HepG2 (cell line): ENCODE measurements around the gene NDRG3. TPM values are rescaled to one million over a fixed set of nuclear protein-coding genes. Genes with fewer than 3 reads are reported as not detected.

Source experiments
- ARID3A ChIP-seq: IDR thresholded peaks from 2 replicates; pipeline ENCODE4 v1.6.1; 2012; ENCODE audit warnings: low read depth, low read length, improper control_type of control experiment
- ATF3 ChIP-seq: sonication (generic); formaldehyde crosslinking; IDR thresholded peaks from 2 replicates; pipeline ENCODE4 v1.4.0; 2020; ENCODE audit warnings: missing genetic modification reagents
- ATF5 ChIP-seq: sonication (generic); formaldehyde crosslinking; IDR thresholded peaks from 2 replicates; pipeline ENCODE4 v1.4.0; 2020; ENCODE audit warnings: mild to moderate bottlenecking, low read depth, missing genetic modification reagents
- ATF7 ChIP-seq, 2 experiments: fragments of 450-650 bp in 1 of 2; sonication (generic) in 1 of 2; formaldehyde crosslinking in 1 of 2; IDR thresholded peaks; 2 replicates each; pipeline versions ENCODE4 v1.4.0 to v1.6.1; 2016 to 2020; ENCODE audit warnings: antibody characterized with exemption in 1 of 2, mild to moderate bottlenecking in 1 of 2, missing genetic modification reagents in 1 of 2
- CBFB ChIP-seq: sonication (generic); formaldehyde crosslinking; IDR thresholded peaks from 2 replicates; pipeline ENCODE4 v1.4.0; 2020; ENCODE audit warnings: missing genetic modification reagents
- ERF ChIP-seq: IDR thresholded peaks from 2 replicates; pipeline ENCODE4 v1.6.1; 2018; ENCODE audit warnings: missing biosample characterization, missing genetic modification reagents
- FOXP1 ChIP-seq, 2 experiments: fragments of 450-650 bp in 1 of 2; IDR thresholded peaks; 2 replicates each; pipeline ENCODE4 v1.6.1; 2017 to 2018; ENCODE audit warnings: antibody characterized with exemption in 1 of 2
- HBP1 ChIP-seq: IDR thresholded peaks from 2 replicates; pipeline ENCODE4 v1.6.1; 2016; ENCODE audit warnings: low read depth, control low read depth
- HNRNPUL1 ChIP-seq: fragments of 200-400 bp; formaldehyde crosslinking; IDR thresholded peaks from 2 replicates; pipeline ENCODE4 v1.6.1; 2017; ENCODE audit warnings: low read depth, mild to moderate bottlenecking, low read length, moderate library complexity
- IRF2 ChIP-seq: IDR thresholded peaks from 2 replicates; pipeline ENCODE4 v1.6.1; 2018; ENCODE audit warnings: missing genetic modification reagents, missing compliant biosample characterization
- JARID2 ChIP-seq: sonication (generic); formaldehyde crosslinking; IDR thresholded peaks from 2 replicates; pipeline ENCODE4 v1.8.1; 2023; ENCODE audit warnings: missing genetic modification reagents, inconsistent platforms; ENCODE audit not compliant: insufficient replicate concordance
- NKX3-1 ChIP-seq: sonication (generic); formaldehyde crosslinking; IDR thresholded peaks from 2 replicates; pipeline ENCODE4 v1.5.0; 2020; ENCODE audit warnings: missing genetic modification reagents
- PATZ1 ChIP-seq: sonication (generic); formaldehyde crosslinking; IDR thresholded peaks from 2 replicates; pipeline ENCODE4 v1.4.0; 2020; ENCODE audit warnings: missing genetic modification reagents
- TBP ChIP-seq: sonication (generic); formaldehyde crosslinking; IDR thresholded peaks from 2 replicates; pipeline ENCODE4 v1.5.0; 2020; ENCODE audit warnings: missing genetic modification reagents
- ZBTB43 ChIP-seq: sonication (generic); formaldehyde crosslinking; conservative IDR thresholded peaks from 2 replicates; pipeline ENCODE4 v1.4.0; 2020; ENCODE audit warnings: missing genetic modification reagents
- ZFX ChIP-seq: sonication (generic); formaldehyde crosslinking; IDR thresholded peaks from 2 replicates; pipeline ENCODE4 v1.4.0; 2020; ENCODE audit warnings: mild to moderate bottlenecking, low read depth, missing genetic modification reagents, moderate library complexity
- ZNF337 ChIP-seq: sonication (generic); formaldehyde crosslinking; IDR thresholded peaks from 2 replicates; pipeline ENCODE4 v1.5.1; 2020; ENCODE audit warnings: missing genetic modification reagents, low read depth, mild to moderate bottlenecking, borderline replicate concordance
- ZNF460 ChIP-seq: sonication (generic); formaldehyde crosslinking; IDR thresholded peaks from 2 replicates; pipeline ENCODE4 v1.5.1; 2020; ENCODE audit warnings: missing genetic modification reagents, mild to moderate bottlenecking, borderline replicate concordance
- ZNF615 ChIP-seq: sonication (generic); formaldehyde crosslinking; IDR thresholded peaks from 2 replicates; pipeline ENCODE4 v1.5.0; 2020; ENCODE audit warnings: mild to moderate bottlenecking, missing genetic modification reagents, borderline replicate concordance
- ZSCAN22 ChIP-seq: sonication (generic); formaldehyde crosslinking; IDR thresholded peaks from 2 replicates; pipeline ENCODE4 v1.4.0; 2020; ENCODE audit warnings: mild to moderate bottlenecking, missing genetic modification reagents
- ZZZ3 ChIP-seq: sonication (generic); formaldehyde crosslinking; IDR thresholded peaks from 2 replicates; pipeline ENCODE4 v1.4.0; 2020; ENCODE audit warnings: missing genetic modification reagents, mild to moderate bottlenecking, borderline replicate concordance
- polyA plus RNA-seq, 8 experiments: library from polyadenylated mRNA; depleted of rRNA in 3 of 8; stranded (reverse) in 7 of 8; unstranded in 1 of 8; fragments of >200 nt; fragmentation: Illumina TruSeq in 4 of 8; extraction: Trizol in 4 of 8; gene quantifications; 2 replicates each; pipeline versions ENCODE4 v1.2.1 to v1.2.3, GENCODE V29; 2011 to 2016; ENCODE audit warnings: low read depth in 4 of 8, missing spikeins in 1 of 8, mixed read lengths in 1 of 8; ENCODE audit not compliant: insufficient read depth in 1 of 8
- total RNA-seq, 5 experiments: library from RNA; depleted of rRNA; stranded (reverse); fragments of >200 nt; fragmentation: Illumina TruSeq; extraction: Trizol; gene quantifications; 2 replicates each; pipeline ENCODE4 v1.2.3, GENCODE V29; 2016; ENCODE audit warnings: low read depth in 1 of 5

Gene NDRG3
- total and polyA plus RNA-seq, 2 of the 13 experiments (the other 11 are each of a cell fraction or from before 2014, with no cell fraction given) = 36.0 to 40.5 TPM

- TF ChIP-seq ARID3A = no peak
- TF ChIP-seq HBP1 = peak; percentile 52; the same call in 1 of the 2 replicates
- TF ChIP-seq JARID2 (CRISPR knock-in tag) = peak; percentile 23
- no peak for TF ChIP-seq ATF5 (CRISPR knock-in tag)
- no peak for TF ChIP-seq NKX3-1 (CRISPR knock-in tag)
- TF ChIP-seq ZNF337 = peak; percentile 90; the same call in 1 of the 2 replicates
- no peak; the same call in 1 of the 2 replicates for TF ChIP-seq IRF2 (CRISPR knock-in tag)
- TF ChIP-seq ATF7 (IDR thresholded peaks at IDR 0.05) = no peak
- no peak for TF ChIP-seq ATF7 (CRISPR knock-in tag; IDR thresholded peaks at IDR 0.05)
- 0 out of 2 replicates have a peak, but pooled peaks have one; percentile 17 for TF ChIP-seq ERF
- TF ChIP-seq ZFX = peak; percentile 94
- no peak for TF ChIP-seq HNRNPUL1
- TF ChIP-seq CBFB (CRISPR knock-in tag) = no peak
- no peak for TF ChIP-seq ZNF615 (CRISPR knock-in tag)
- TF ChIP-seq ZZZ3 (CRISPR knock-in tag) = no peak
- TF ChIP-seq ZBTB43 (CRISPR knock-in tag) = no peak; the same call in 1 of the 2 replicates
- TF ChIP-seq ZSCAN22 (CRISPR knock-in tag) = no peak
- TF ChIP-seq ZNF460 (CRISPR knock-in tag) = peak; percentile 99
- TF ChIP-seq TBP = no peak
- TF ChIP-seq PATZ1 (CRISPR knock-in tag) = peak; percentile 41
- TF ChIP-seq ATF3 = 0 out of 2 replicates have a peak, but pooled peaks have one; percentile 44
- TF ChIP-seq FOXP1 (IDR thresholded peaks at IDR 0.05) = no peak
- TF ChIP-seq FOXP1 (CRISPR knock-in tag; IDR thresholded peaks at IDR 0.05) = no peak
Measured at GRCh38 chr20:36632487-36633284, 113.2 kb downstream of the NDRG3 start (continued).
